Muscle of back (tissue), 13 donors: ENCODE results near the gene STMN1. TPM values are rescaled to one million over a fixed set of nuclear protein-coding genes. Genes with fewer than 3 reads are reported as not detected.
"Not testable (repeated sequence)": the region's sequence is repeated elsewhere in the genome, so short reads cannot be mapped to it uniquely, and the experiment has no call there.

Source experiments
- DNase-seq, 3 donors: peaks; one replicate each; pipeline versions ENCODE4 v3.0.0 to v3.0.0-alpha.2; 2013
- long read RNA-seq, 9 donors: transcript quantifications; one replicate each; lab custom pipeline, GENCODE V29; 2026
- polyA plus RNA-seq, 10 donors: library from polyadenylated mRNA; unstranded; fragments of 120-200 nt; gene quantifications; one replicate each; pipeline ENCODE4 v1.2.1, GENCODE V29; 2013; ENCODE audit not compliant: insufficient read length in 10 of 10

STMN1 gene
- 100 to 1,000 TPM; 402 to 727 (median 524) TPM for polyA plus RNA-seq
- long read RNA-seq, donor 1, transcript STMN1-206 (5 exons, 1,504 nt) = major isoform, 101 of 171 reads
- long read RNA-seq, donor 1, partial matches to known transcripts = 62 of 171 reads
- long read RNA-seq, donor 1, other reads (novel, unspliced or antisense) = 6 of 171 reads
- long read RNA-seq, donor 2, transcript STMN1-206 (5 exons, 1,504 nt) = major isoform, 81 of 134 reads
- long read RNA-seq, donor 2, partial matches to known transcripts = 51 of 134 reads
- long read RNA-seq, donor 2, other reads (novel, unspliced or antisense) = 0 of 134 reads
- long read RNA-seq, donor 3 = 0 reads
- long read RNA-seq, donor 4, transcript STMN1-206 (5 exons, 1,504 nt) = major isoform, 46 of 98 reads
- long read RNA-seq, donor 4, partial matches to known transcripts = 49 of 98 reads
- long read RNA-seq, donor 4, other reads (novel, unspliced or antisense) = 0 of 98 reads
- long read RNA-seq, donor 5, transcript STMN1-206 (5 exons, 1,504 nt) = major isoform, 174 of 267 reads
- long read RNA-seq, donor 5, partial matches to known transcripts = 90 of 267 reads
- long read RNA-seq, donor 5, other reads (novel, unspliced or antisense) = 0 of 267 reads
- long read RNA-seq, donor 6, transcript STMN1-206 (5 exons, 1,504 nt) = major isoform, 116 of 192 reads
- long read RNA-seq, donor 6, partial matches to known transcripts = 75 of 192 reads
- long read RNA-seq, donor 6, other reads (novel, unspliced or antisense) = 0 of 192 reads
- long read RNA-seq, donor 7, transcript STMN1-206 (5 exons, 1,504 nt) = major isoform, 107 of 158 reads
- long read RNA-seq, donor 7, partial matches to known transcripts = 44 of 158 reads
- long read RNA-seq, donor 7, other reads (novel, unspliced or antisense) = 5 of 158 reads
- long read RNA-seq, donor 8, transcript STMN1-206 (5 exons, 1,504 nt) = major isoform, 93 of 163 reads
- long read RNA-seq, donor 8, partial matches to known transcripts = 61 of 163 reads
- long read RNA-seq, donor 8, other reads (novel, unspliced or antisense) = 7 of 163 reads
- long read RNA-seq, donor 9, transcript STMN1-206 (5 exons, 1,504 nt) = major isoform, 14 of 20 reads
- long read RNA-seq, donor 9, partial matches to known transcripts = 6 of 20 reads
- long read RNA-seq, donor 9, other reads (novel, unspliced or antisense) = 0 of 20 reads

DNA sequence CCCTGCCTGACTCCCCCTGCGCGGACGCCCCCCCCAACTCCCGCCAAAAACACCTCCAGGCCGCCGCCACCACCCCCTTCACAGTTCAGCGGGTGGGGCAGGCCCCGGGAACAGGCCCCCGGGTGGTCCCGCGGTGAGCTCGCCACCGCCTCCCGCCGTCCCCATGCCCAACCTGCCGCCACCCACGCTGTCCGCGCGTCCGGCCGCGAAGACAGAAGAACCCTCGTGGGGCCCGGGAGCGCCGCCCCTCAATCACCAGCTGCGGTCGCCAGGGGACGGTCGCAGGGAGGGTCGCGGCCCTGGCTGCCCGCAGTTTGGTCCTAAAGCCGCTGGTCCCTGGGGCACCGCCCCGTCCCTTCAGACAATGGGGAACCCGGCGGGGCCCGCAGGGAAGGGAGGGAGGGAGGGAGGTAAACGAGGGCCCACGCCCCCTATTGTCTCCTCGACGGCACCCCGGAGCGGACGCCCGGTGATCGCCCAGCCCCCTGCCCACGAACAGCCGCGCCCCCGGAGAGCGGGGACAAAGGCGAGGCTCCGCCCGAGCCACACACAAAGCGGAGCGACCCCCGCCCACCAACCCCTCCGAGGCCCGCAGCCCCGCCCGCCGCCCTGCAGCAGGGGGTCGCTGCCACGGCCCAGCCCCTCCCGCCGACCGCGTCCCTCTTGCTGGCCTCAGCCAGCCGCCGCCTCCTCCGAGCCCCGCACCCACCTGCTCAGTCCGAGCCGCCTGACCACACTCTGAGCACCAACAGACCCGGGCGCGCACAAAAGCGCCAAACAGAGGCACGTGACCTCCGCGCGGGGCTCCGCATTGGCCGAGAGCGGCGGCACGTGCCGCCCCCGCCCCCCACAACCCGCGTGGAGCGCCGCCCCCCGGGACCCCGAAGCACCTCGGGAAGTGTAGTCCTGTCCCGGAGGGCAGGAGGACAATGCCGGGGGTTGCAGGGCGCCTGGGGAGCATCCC is at the start of gene STMN1:
TSS of gene STMN1 (minus strand) at position 740 of the 964 bp plus-strand sequence. CDS start 1,743 bp downstream, outside the sequence.
- DNase-seq = peak; percentile 95 to 98 (median 95)

DNA sequence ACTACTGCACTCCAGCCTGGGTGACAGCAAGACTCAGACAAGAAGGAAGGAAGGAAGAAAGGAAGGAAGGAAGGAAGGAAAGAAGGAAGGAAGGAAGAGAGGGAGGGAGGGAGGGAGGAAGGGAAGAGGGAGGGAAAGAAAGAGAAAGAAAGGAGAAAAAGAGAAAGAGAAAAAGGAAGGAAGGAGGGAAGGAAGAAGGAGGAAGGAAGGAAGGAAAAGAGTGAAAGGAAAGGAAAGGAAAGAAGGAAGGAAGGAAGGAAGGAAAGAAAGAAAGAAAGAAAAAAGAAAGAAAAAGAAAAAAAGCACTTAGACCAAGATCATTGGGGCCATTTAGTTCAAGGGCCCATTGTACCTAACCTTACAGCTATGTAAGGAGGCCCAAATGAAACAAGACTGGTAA is 49.3 kb upstream of the STMN1 start:
- no peak for DNase-seq

DNA sequence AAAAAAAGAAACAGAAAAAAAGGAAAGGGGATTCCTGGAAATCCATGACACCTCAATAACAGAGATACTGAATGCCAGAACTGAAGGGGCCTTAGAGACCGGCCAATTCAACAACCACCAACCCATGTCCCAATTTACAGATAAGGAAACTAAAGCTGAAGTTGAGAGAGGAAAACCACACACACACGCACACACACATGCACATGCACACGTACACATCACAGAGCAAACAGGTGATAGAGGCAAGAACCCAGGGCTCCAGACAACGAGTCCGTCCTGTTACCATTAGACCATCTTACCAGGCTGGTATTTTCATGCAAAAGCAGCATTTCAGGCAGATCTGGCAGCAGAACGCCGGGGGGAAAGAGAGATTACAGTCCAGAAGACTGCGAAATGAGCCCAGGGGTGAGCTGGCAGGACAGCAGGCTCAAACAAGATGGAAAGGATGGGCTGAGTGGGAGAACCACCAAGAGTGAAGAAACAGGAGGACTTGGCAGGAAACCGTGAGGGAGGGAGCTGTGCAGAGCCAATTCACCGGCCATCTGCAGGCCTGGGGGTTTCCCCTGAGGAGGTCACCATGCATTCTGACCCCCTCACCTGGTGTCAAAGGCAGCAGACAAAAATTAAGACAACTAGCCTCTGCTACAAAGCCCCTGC is 48.2 kb upstream of the STMN1 start:
- DNase-seq = peak in 1 of 3 donors; percentile 56

DNA sequence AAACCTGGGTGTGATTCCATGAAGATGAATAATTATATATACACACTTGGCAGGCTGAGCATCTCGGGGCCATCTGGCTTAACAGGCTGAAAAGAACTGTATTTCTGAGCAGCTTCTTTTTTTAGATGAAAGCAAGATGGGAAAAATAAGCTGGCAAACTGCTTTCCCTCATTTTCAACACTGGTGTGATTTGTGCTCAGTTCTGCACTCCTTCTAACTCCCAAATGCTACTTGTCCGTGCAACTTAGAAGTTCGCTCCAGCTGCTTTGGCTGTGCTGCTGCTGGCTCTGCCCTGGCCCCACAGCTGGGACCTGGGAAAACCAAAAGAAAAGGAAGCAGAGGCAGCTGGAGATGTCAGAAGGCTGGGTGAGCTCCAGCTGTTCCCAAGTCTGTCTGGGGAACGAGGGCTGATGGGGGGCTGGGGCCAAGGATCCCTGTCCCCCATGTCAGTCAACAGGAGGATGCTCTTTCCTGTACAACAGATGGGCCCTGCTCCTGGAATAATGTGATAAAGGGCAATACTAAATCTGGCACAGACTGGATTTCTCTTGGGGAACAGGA is 46.7 kb upstream of the STMN1 start:
- DNase-seq = peak; percentile 85 to 98 (median 93)

DNA sequence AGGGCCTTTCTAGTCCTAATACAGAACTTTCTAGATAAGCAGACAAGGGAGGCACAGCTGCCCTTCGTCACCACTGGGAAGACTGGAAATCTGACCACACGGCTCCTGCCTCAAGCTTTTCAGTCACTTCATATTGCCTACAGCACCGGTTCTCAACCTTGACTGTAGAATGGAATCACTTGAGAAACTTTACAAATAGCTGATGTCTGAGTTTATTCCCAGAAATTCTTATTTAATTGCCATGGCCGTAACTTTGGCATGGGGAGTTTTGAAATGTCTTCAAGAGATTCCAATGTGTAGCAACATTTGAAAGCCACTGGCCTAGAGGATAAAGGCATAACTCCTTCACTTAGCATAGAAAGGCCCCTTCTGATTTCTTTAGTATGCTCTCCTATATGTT is 42.4 kb upstream of the STMN1 start:
- no peak for DNase-seq

DNA sequence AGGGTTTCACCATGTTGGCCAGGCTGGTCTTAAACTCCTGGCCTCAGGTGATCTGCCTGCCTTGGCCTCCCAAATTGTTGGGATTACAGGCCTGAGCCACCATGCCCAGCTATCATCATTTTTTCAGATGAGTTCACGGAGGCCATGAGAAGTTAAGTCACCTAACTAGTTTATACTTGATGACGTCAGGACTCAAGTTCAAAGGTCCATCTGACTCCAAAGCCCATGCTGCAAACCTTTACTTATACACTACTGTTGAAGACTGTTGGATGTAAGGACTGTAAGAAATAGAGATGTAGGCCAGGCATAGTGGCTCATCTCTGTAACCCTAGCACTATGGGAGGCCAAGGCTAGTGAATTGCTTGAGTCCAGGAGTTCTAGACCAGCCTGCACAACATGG is 40.8 kb upstream of the STMN1 start:
- no peak for DNase-seq

DNA sequence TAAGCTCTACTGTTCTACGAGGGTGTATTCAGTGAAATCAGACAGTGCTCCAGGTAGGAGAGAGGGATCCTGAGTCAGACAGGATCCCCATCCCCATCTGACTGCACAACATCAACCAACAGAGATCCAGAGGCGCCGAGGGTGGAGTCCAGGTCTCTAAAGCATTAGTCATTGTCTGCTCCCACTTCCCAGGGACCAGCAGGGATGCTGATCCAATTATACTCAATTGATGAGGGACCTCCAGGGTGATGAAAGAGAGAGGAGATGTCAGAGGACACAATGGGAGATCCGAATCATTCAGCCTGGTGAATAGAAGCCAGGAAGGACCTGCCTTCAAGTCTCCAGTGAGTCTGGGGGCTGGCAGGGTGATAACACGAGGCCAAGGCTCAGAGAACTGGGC is 39.5 kb upstream of the STMN1 start:
- DNase-seq = no peak

DNA sequence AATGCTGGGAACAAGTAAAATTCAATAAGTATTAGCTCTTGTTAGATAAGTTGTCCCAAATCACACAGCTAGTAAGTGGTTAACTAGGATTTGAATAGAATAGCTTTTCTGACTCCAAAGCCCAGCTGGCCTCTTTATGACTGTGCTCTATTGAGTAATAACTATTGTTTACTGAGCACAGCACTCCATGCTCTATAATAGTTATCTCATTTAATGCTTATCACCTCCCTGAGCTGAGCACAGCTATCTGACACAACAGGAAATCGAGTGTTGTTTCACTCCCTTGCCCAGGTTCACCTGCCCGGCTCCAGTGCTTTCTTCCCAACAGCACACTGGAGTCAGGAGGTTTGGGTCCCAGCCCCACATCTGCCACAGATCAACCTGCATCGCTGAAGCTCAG is 38.8 kb upstream of the STMN1 start:
- no peak for DNase-seq

DNA sequence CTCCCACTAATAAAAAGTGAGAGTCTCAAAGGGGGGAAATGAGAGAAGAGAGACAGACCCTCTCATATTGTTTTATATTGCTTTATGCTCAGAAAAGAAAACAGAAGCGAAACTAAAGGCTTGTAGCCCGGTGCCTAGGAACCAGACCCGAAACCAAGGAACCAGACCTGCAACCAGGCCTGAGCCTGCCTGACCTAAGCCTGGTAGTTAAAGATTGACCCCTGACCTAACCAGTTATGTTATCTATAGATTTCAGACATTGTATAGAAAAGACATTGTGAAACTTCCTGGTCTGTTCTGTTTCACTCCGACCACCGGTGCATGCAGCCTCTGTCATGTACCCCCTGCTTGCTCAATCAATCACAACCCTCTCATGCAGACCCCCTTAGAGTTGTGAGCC is 37.3 kb upstream of the STMN1 start:
- not testable (repeated sequence) for DNase-seq

DNA sequence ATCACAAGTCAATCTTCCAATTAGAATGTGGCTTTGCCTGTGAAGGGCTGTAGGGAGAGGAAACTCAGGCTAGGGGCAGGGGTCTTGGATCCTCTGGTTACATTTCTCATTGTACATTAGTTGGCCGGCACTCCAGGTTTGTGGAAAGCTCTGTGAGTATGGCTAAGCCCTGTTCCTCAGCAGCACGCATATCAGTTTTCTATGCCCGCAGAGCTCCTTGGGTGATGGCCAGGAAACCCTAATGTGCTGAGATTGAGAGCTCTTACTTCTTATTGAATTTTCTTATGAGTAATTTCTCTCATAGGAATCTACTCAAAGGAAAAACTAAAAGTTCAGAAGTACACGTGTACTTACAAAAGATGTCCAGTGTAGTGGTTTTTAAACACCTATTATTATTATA is 30.7 kb upstream of the STMN1 start:
- no peak for DNase-seq

DNA sequence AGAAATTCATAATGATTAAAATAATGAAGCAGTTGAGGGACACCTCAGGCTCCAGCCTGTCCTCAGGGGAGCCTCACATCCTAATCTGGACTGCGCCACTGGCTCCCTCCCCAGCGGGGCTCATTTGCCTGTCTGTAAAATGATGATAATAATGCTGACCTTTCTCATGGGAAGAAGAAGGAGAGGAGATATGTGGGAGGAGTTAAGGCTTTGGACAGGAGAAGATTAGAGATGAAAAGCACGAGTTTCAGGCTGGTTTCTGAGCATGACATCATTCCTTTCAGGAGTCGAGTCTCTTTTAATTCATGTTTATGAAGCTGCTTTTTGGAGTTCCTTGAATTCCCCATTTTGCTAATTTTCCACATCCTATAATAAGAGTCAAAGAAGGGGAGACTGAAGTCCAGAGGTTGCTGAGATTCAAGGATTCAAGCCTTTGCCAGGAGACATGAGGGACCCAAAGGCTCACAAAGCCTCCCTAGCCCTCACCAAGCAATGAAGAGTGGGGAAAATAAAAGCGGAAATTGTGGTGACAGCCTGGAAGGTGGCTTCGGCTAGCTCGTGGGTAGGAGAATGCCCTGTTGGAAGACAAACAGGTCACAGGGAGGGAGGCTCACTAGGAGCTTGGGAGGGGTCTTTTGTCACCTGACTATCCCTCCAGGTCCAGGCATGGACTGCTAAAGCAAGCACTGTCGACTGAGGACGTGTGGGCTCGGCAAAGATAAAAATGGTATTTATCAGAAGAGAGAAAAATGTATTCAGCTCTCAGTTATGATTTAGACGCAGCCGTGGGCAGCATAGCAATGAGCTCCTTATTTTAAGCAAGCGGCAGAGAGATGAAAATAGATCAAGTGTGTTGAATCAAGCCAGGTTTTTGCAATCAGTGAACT is 27.5 kb upstream of the STMN1 start:
- no peak for DNase-seq

DNA sequence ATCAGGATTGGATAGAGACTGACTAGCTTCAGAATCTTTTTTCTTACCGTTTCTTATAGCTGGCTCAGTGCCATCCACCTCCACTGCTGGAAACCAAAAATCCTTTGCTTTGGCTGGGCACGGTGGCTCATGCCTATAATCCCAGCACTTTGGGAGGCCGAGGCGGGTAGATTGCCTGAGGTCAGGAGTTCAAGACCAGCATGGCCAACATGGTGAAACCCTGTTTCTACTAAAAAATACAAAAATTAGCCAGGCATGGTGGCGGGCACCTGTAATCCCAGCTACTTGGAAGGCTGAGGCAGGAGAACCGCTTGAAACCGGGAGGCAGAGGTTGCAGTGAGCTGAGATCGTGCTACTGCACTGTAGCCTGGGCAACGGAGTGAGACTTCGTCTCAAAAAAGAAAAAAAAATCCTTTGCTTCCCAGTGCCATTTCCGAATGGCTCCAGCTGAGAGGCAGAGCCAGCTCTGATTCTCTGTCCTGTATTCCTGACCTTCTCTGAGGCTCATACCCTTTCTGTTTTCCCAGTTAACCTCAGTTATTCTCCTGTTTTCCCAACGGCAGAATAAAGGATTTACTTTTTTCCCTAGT is 26.7 kb upstream of the STMN1 start:
- not testable (repeated sequence) for DNase-seq

DNA sequence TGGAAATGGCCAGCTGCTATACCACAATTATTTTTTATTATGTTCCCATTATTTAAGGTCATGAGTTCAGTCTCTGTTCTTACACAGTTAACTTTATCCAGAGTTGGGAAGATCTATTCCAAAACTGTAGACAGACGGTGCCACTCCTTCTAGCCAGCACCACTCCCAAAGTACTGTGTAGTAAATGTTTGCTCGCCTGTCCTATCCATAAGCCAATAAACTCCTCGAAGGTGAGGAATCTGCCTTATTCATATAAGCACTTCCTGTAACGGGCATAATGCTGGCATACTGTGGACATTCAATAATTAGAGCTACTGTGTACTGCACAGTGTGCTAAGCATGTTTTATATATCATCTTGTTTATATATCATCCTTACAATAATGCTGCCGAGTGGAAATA is 26.1 kb upstream of the STMN1 start:
- no peak for DNase-seq

DNA sequence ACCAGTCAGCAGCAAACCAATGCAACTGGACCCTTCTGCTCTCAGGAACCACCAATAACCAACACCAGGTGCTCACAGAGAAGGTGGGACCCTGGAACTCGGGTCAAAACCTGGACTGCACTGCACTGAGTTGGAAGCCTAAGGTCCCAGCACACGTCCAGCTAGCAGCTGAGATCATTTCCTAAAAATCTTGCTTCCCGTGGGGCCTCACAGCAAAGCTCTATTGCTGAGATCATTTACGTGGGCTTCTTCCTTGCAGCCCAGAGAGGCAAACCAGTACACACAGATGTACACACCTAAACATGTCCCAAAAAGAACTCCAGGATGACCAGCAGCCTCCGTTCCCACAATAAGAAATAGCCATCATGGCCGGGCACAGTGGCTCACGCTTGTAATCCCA is 22.8 kb upstream of the STMN1 start:
- no peak for DNase-seq

DNA sequence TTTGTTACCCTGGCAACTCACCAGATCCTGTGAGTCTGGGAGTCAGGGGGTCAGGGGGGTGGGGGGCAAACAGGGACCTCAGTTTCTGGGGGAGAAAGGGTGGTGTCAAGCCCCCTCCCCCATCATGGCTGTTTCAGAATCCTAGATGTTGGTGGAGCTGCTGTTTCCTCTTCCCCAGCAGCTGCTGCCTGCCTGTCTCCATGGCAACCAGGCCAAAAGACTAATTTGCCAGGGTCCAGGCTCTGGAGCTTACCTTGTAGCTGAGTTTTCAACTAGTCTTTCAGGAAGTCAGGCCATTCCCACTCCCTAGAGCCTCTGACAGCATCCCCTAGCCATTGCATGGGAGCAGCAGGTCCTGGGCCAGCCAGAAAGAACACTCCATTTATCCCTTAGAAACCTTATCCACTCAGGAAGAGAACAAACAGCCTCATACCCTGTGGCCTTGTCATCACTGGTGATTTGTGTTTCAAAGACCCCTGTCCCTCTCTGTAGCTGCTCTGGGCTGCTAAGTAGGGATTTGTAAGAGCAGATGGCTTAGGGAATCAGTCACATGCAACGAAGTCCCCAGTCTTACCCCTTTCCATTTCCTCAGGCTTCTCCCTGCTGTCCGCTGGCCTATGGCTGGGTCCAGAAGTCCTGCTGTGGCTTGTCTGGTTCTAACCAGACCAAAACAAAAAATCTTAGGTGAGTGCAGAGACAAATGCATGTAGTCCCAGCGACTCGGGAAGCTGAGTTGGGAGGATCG is 21.5 kb upstream of the STMN1 start:
- peak in 1 of 3 donors; percentile 66 for DNase-seq

DNA sequence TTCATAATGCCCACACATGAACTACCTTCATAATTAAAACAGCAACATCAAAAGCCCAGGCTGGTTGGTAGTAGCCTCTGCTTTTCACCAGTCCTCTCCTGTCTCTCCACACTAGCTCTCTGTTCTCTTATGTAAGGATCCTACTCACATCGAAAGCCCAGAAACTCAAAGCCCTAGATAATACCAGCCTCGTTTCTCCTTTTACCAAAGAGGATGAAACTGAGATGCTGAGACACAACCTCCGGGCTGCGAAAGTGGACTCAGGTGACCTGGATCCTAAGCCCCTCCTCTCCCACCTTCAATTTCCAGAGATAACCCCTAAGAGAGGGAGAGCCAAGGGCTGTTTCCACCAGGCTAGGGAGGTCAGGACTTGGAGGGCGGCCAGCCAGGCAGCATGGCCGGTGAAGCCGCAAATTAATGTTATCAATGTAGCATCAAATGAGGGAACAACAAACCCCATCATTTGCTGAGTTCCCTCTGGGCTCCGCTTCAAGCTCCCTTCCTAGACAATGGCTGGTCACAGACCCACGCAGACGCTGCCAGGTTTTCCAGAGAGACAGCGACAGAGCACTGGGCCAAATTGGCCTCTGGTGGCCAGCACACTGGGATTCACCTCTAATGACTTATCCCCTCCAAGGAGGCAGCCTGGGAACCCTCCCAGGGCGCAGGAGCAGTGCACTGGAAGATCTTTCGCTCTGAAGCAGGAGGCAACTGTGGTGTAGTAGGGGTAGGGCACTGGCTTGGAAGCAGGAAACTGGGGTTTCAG is 20.7 kb upstream of the STMN1 start:
- DNase-seq = no peak

DNA sequence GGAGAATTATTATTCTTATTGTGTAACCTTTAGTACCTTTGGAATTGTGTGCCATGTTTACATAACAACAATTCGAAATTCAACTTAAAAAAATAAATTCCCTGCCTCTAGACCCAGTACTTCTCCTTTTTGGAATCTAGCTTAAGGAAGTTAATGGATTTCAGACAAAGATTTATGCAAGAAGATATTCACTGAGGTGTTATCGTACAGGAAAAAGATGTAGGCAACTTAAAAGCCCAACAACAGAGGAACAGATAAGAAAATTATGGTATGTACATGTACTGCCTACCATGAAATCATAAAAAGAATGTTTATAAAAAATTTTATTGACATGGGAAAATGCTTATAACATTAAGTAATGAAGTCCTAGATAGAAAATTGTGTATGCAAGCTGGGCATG is 18.2 kb upstream of the STMN1 start:
- DNase-seq = no peak
